Posterior vena cava (tissue), 2 donors: Measurements from ENCODE around the gene LRP6. TPM values are rescaled to one million over a fixed set of nuclear protein-coding genes. Genes with fewer than 3 reads are reported as not detected.

Experiments used
- DNase-seq: peaks from one replicate; pipeline ENCODE4 v3.0.0-alpha.2; 2020; ENCODE audit warnings: low spot score
- intact Hi-C, 2 donors: fragments of 100-400 bp; cut with DNase I; formaldehyde crosslinking; loops; one replicate each; pipeline versions ENCODE4 v1.14.1 to v1.14.2; 2022 to 2023
- total RNA-seq, 2 donors: library from RNA; stranded (reverse); fragmentation: NEBNext Ultra II Directional; extraction: Animal tissue kit (Norgen Biotek cat#: 25700); gene quantifications; one replicate each; pipeline ENCODE4 v1.2.1, GENCODE V29; 2021
- donor health status: DM: yes; HTN: yes; CAD: no.
- donor health status: DM: yes; HTN: yes; CAD: no.

The LRP6 gene
- total RNA-seq, 2 donors from 2014 or later, result 27.7 to 29.3 TPM

- no peak for DNase-seq
- intact Hi-C loops, result no loop called here
These were observed 71.3 kb downstream of the LRP6 start for GRCh38 chr12:12195516-12195915.

- no peak for DNase-seq
- intact Hi-C loops, result no loop called here
These were observed 71.8 kb downstream of the LRP6 start for GRCh38 chr12:12195081-12195480.

GRCh38 chr12:12194206-12194605, 72.6 kb downstream of the LRP6 start:
- no peak for DNase-seq
- intact Hi-C loops, result no loop called here

GRCh38 chr12:12191008-12191407, 75.8 kb downstream of the LRP6 start:
- intact Hi-C loops, result no loop called here
- DNase-seq, result no peak

- DNase-seq, result no peak
- intact Hi-C loops, result no loop called here
These were observed 76.6 kb downstream of the LRP6 start for GRCh38 chr12:12190087-12190809.

GRCh38 chr12:12185414-12185813, 81.4 kb downstream of the LRP6 start:
- DNase-seq, result no peak
- intact Hi-C loops, result no loop called here

- DNase-seq, result no peak
- intact Hi-C loops, result no loop called here
These were observed 84.0 kb downstream of the LRP6 start for GRCh38 chr12:12182703-12183365.

- intact Hi-C loops, result no loop called here
- DNase-seq, result no peak
These were observed 85.3 kb downstream of the LRP6 start for GRCh38 chr12:12181511-12181910.

GRCh38 chr12:12180575-12180974, 86.3 kb downstream of the LRP6 start:
- no peak for DNase-seq
- intact Hi-C loops, result no loop called here

- DNase-seq, result no peak
- intact Hi-C loops, result no loop called here
These were observed 86.7 kb downstream of the LRP6 start for GRCh38 chr12:12180136-12180535.

GRCh38 chr12:12178559-12178958, 88.3 kb downstream of the LRP6 start:
- DNase-seq, result no peak
- intact Hi-C loops, result no loop called here

GRCh38 chr12:12176402-12176801, 90.4 kb downstream of the LRP6 start:
- intact Hi-C loops, result no loop called here
- DNase-seq, result no peak

- intact Hi-C loops, result no loop called here
- DNase-seq, result no peak
These were observed 94.8 kb downstream of the LRP6 start for GRCh38 chr12:12171991-12172511.

GRCh38 chr12:12167847-12168246, 99.0 kb downstream of the LRP6 start:
- DNase-seq, result no peak
- intact Hi-C loops, result no loop called here

- no peak for DNase-seq
- intact Hi-C loops, result no loop called here
These were observed 100.1 kb downstream of the LRP6 start for GRCh38 chr12:12166751-12167150.

- DNase-seq, result no peak
- intact Hi-C loops, result no loop called here
These were observed 106.9 kb downstream of the LRP6 start for GRCh38 chr12:12159988-12160387.

- intact Hi-C loops, result no loop called here
- peak; percentile 87 for DNase-seq
These were observed 108.0 kb downstream of the LRP6 start for GRCh38 chr12:12158858-12159257.

- no peak for DNase-seq
- intact Hi-C loops, result no loop called here
These were observed 109.4 kb downstream of the LRP6 start for GRCh38 chr12:12157424-12157823.

- DNase-seq, result no peak
- intact Hi-C loops, result no loop called here
These were observed 110.0 kb downstream of the LRP6 start for GRCh38 chr12:12156828-12157227.

- intact Hi-C loops, result no loop called here
- no peak for DNase-seq
These were observed 110.7 kb downstream of the LRP6 start for GRCh38 chr12:12156116-12156515.

GRCh38 chr12:12153596-12153995, 113.2 kb downstream of the LRP6 start:
- no peak for DNase-seq
- intact Hi-C loops, result no loop called here
